GM23248 (cell line): ENCODE data around the gene DIAPH1. TPM values are rescaled to one million over a fixed set of nuclear protein-coding genes. Genes with fewer than 3 reads are reported as not detected.

Source experiments
- DNase-seq: peaks from one replicate; pipeline ENCODE4 v3.0.0-alpha.2; 2015
- H2AFZ ChIP-seq: fragments of 200-600 bp; sonication (generic); 2 replicates; pipeline ENCODE4 v1.6.1; 2016; ENCODE audit warnings: antibody characterized with exemption
- H3F3A ChIP-seq: fragments of 200-600 bp; sonication (generic); 2 replicates; pipeline ENCODE4 v1.6.1; 2016; ENCODE audit warnings: mild to moderate bottlenecking, antibody characterized with exemption, mixed run types; ENCODE audit not compliant: insufficient read depth
- H3K27ac ChIP-seq: fragments of 200-600 bp; sonication (generic); 2 replicates; pipeline ENCODE4 v1.5.1; 2016; ENCODE audit warnings: mild to moderate bottlenecking
- H3K27me3 ChIP-seq: fragments of 200-600 bp; sonication (generic); replicated peaks from 2 replicates; pipeline ENCODE4 v1.6.1; 2016; ENCODE audit warnings: mild to moderate bottlenecking; ENCODE audit not compliant: insufficient read depth
- H3K36me3 ChIP-seq: fragments of 200-600 bp; sonication (generic); 2 replicates; pipeline ENCODE4 v1.6.1; 2016; ENCODE audit warnings: low read depth, mild to moderate bottlenecking
- H3K4me1 ChIP-seq: fragments of 200-600 bp; sonication (generic); 2 replicates; pipeline ENCODE4 v1.6.1; 2016; ENCODE audit warnings: mild to moderate bottlenecking; ENCODE audit not compliant: insufficient read depth
- H3K4me2 ChIP-seq: fragments of 200-600 bp; sonication (generic); one replicate; pipeline ENCODE4 v1.6.1; 2016; ENCODE audit warnings: mild to moderate bottlenecking; ENCODE audit not compliant: unreplicated experiment
- H3K4me3 ChIP-seq: fragments of 200-600 bp; sonication (generic); 2 replicates; pipeline ENCODE4 v1.5.1; 2016; ENCODE audit warnings: mild to moderate bottlenecking
- H3K79me2 ChIP-seq: fragments of 200-600 bp; sonication (generic); 2 replicates; pipeline ENCODE4 v1.6.1; 2016; ENCODE audit warnings: mild to moderate bottlenecking; ENCODE audit not compliant: insufficient read depth
- H3K9ac ChIP-seq: fragments of 200-600 bp; sonication (generic); 2 replicates; pipeline ENCODE4 v1.6.1; 2016; ENCODE audit warnings: mild to moderate bottlenecking
- H3K9me2 ChIP-seq: fragments of 200-600 bp; sonication (generic); 2 replicates; pipeline ENCODE4 v1.6.1; 2016; ENCODE audit warnings: mixed run types, mild to moderate bottlenecking, moderate library complexity; ENCODE audit not compliant: insufficient read depth
- H3K9me3 ChIP-seq: fragments of 200-600 bp; sonication (generic); one replicate; pipeline ENCODE4 v1.6.1; 2017; ENCODE audit warnings: low read depth
- H4K20me1 ChIP-seq: fragments of 200-600 bp; sonication (generic); 2 replicates; pipeline ENCODE4 v1.6.0; 2016; ENCODE audit not compliant: insufficient read depth
- EZH2 ChIP-seq: fragments of 200-600 bp; sonication (generic); IDR thresholded peaks from 2 replicates; pipeline ENCODE4 v1.6.1; 2018; ENCODE audit warnings: antibody characterized with exemption, mild to moderate bottlenecking; ENCODE audit not compliant: insufficient read depth, poor library complexity, severe bottlenecking
- EZH2phosphoT487 ChIP-seq: fragments of 200-600 bp; sonication (generic); IDR thresholded peaks from 2 replicates; pipeline ENCODE4 v1.6.1; 2018; ENCODE audit warnings: antibody characterized with exemption, moderate library complexity, mild to moderate bottlenecking, low read depth; ENCODE audit not compliant: insufficient read depth
- WGBS, 2 experiments: methylation state at CpG; one replicate each; pipeline ENCODE4 v1.1.6; 2015 to 2017; ENCODE audit warnings: low lambda C conversion rate in 2 of 2, low coverage in 1 of 2; ENCODE audit errors: missing lambda C conversion rate in 2 of 2; 5-methylcytosine and 5-hydroxymethylcytosine counted together
- in situ Hi-C: fragments of 300-500 bp; cut with MboI; formaldehyde crosslinking; loops from 2 replicates; pipeline ENCODE4 v1.15.0; 2020
- polyA plus RNA-seq: library from polyadenylated mRNA; unstranded; fragments of >200 nt; fragmentation: Nextera tagmentation; extraction: Ambion mirVana; gene quantifications from 2 replicates; pipeline ENCODE4 v1.2.1, GENCODE V29; 2016
- total RNA-seq: library from RNA; depleted of rRNA; stranded (reverse); fragments of >200 nt; shearing (Covaris generic); gene quantifications from 2 replicates; pipeline ENCODE4 v1.2.3, GENCODE V29; 2014

Gene DIAPH1
- total and polyA plus RNA-seq, 2 experiments from 2014 or later: 26.0 to 34.4 TPM

- peaks cover 62% of the 10 kb centered on the region for H3F3A ChIP-seq
- 11 to 23% methylated on average over 8 of the region's 8 CpGs for WGBS, 2 experiments
- peaks cover 85% of the 10 kb centered on the region for H3K4me1 ChIP-seq
- no peak overlapping the region for H3K4me3 ChIP-seq
- no peaks in the 10 kb centered on the region for H3K79me2 ChIP-seq
- TF ChIP-seq EZH2: no peak
- TF ChIP-seq EZH2phosphoT487: no peak
- 0 out of 2 replicates have a peak, but pooled peaks cover 2% of the 10 kb centered on the region for H3K36me3 ChIP-seq
- H3K27ac ChIP-seq: peak overlapping the region; percentile 94
- H2AFZ ChIP-seq: no peak overlapping the region
- in situ Hi-C loops: no loop called here
- peak; percentile 91 for DNase-seq
- no peaks in the 10 kb centered on the region for H4K20me1 ChIP-seq
- no peaks in the 10 kb centered on the region for H3K27me3 ChIP-seq
- no peaks in the 10 kb centered on the region for H3K9me3 ChIP-seq
- H3K9ac ChIP-seq: peak overlapping the region; percentile 90
- H3K9me2 ChIP-seq: no peaks in the 10 kb centered on the region
- no peak overlapping the region for H3K4me2 ChIP-seq
Measured at GRCh38 chr5:141516672-141517025, 102.2 kb downstream of the DIAPH1 start.

GRCh38 chr5:141515946-141516671 is 102.7 kb downstream of the DIAPH1 start:
- Histone ChIP-seq H3K4me2 (no peak overlapping the region), H3K9ac (peak overlapping the region; percentile 90), H3K27ac (peak overlapping the region; percentile 94), H3K27me3 (no peaks in the 10 kb centered on the region), H4K20me1 (no peaks in the 10 kb centered on the region), H3K9me3 (no peaks in the 10 kb centered on the region), H3K79me2 (peaks cover 4% of the 10 kb centered on the region; the same call in 1 of the 2 replicates), H3K9me2 (no peaks in the 10 kb centered on the region), H3F3A (peaks cover 59% of the 10 kb centered on the region), H3K4me3 (no peak overlapping the region), H3K36me3 (0 out of 2 replicates have a peak, but pooled peaks cover 3% of the 10 kb centered on the region), H2AFZ (no peak overlapping the region), H3K4me1 (peaks cover 82% of the 10 kb centered on the region)
- 67 to 71% methylated on average over 4 of the region's 4 CpGs for WGBS, 2 experiments
- TF ChIP-seq EZH2phosphoT487 (no peak), EZH2 (no peak)
- in situ Hi-C loops: no loop called here
- DNase-seq: no peak

- H3K9me3 ChIP-seq: no peaks in the 10 kb centered on the region
- H3K9me2 ChIP-seq: no peaks in the 10 kb centered on the region
- in situ Hi-C loops: no loop called here
- H3K4me1 ChIP-seq: peaks cover 73% of the 10 kb centered on the region
- H3K9ac ChIP-seq: peak overlapping the region; percentile 90
- DNase-seq: no peak
- H3K27me3 ChIP-seq: no peaks in the 10 kb centered on the region
- no peaks in the 10 kb centered on the region for H4K20me1 ChIP-seq
- no peak for TF ChIP-seq EZH2
- no peak for TF ChIP-seq EZH2phosphoT487
- peak overlapping the region; percentile 94 for H3K27ac ChIP-seq
- no peak overlapping the region for H2AFZ ChIP-seq
- 0 out of 2 replicates have a peak, but pooled peaks cover 3% of the 10 kb centered on the region for H3K36me3 ChIP-seq
- WGBS, 2 experiments: 95 to 96% methylated on average over 3 of the region's 3 CpGs
- peaks cover 8% of the 10 kb centered on the region; the same call in 1 of the 2 replicates for H3K79me2 ChIP-seq
- no peak overlapping the region for H3K4me3 ChIP-seq
- peak overlapping the region; percentile 81 for H3K4me2 ChIP-seq
- peaks cover 50% of the 10 kb centered on the region for H3F3A ChIP-seq
Measured at GRCh38 chr5:141515141-141515540, 103.7 kb downstream of the DIAPH1 start.

DNA sequence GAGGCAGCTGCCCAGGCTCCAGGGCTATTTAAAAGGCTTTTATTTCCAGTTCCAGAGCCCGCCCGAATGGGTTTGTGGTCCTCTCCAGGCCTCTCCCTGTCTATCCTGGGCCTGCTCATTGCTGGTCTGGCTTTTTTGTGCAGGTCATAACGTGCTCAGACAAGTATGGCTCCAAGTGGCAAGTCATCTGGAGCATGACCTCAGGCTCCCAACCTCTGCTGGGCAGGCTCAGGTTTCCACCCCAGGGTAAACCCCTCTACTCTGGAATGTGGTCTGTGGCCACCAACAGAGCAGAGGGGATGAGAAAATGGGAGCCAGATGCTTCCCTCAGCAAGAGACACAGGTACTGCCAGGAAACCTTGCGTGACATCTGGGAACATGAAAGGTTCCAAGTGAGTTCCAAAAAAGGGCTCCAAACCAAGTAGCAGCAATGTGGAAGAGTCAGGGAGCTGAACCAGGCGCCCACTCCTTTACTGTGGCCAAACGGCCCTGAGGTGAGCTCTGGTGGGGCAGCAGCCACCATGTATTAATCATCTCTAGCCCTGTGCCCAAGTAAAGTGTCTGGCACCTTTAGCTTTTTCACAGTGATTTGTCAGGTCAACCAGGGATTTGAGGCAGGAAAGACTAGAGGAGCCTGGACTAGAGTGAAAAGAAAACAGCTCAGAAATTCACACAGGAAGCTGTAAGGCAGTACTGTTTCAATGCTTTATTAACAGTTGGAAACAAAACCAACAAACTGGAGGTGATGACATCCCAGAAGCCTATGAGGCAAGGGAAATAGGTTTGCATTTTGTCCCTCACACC is 104.3 kb downstream of the DIAPH1 start:
- H2AFZ ChIP-seq: no peak overlapping the region
- peak overlapping the region; percentile 94 for H3K27ac ChIP-seq
- peak overlapping the region; percentile 81 for H3K4me2 ChIP-seq
- no peaks in the 10 kb centered on the region for H3K9me3 ChIP-seq
- WGBS, 2 experiments: 17 to 18% methylated on average over 6 of the region's 6 CpGs
- H3F3A ChIP-seq: peaks cover 50% of the 10 kb centered on the region
- H4K20me1 ChIP-seq: no peaks in the 10 kb centered on the region
- DNase-seq: peak; percentile 73
- peak overlapping the region; percentile 69 for H3K4me3 ChIP-seq
- H3K9me2 ChIP-seq: no peaks in the 10 kb centered on the region
- in situ Hi-C loops: no loop called here
- H3K79me2 ChIP-seq: peaks cover 8% of the 10 kb centered on the region; the same call in 1 of the 2 replicates
- H3K9ac ChIP-seq: peak overlapping the region; percentile 90
- no peaks in the 10 kb centered on the region for H3K27me3 ChIP-seq
- H3K36me3 ChIP-seq: 0 out of 2 replicates have a peak, but pooled peaks cover 3% of the 10 kb centered on the region
- peaks cover 72% of the 10 kb centered on the region for H3K4me1 ChIP-seq
- TF ChIP-seq EZH2phosphoT487 (no peak), EZH2 (no peak)
